Stimulated activated CD4-positive, alpha-beta T cell treated with anti-CD3 and anti-CD28 coated beads, Interleukin-2, amount 100 ng/mL, for 4 hours (primary cell): ENCODE data around the gene DNM3.
"Not testable (repeated sequence)": the region's sequence is repeated elsewhere in the genome, so short reads cannot be mapped to it uniquely, and the experiment has no call there.

Experiments
- DNase-seq: peaks from one replicate; pipeline ENCODE4 v3.0.0-alpha.2; 2020; ENCODE audit warnings: low read depth

DNM3 gene

GRCh38 chr1:172024944-172025738 is 183.8 kb downstream of the DNM3 start:
- DNase-seq, result not testable (repeated sequence)

DNA sequence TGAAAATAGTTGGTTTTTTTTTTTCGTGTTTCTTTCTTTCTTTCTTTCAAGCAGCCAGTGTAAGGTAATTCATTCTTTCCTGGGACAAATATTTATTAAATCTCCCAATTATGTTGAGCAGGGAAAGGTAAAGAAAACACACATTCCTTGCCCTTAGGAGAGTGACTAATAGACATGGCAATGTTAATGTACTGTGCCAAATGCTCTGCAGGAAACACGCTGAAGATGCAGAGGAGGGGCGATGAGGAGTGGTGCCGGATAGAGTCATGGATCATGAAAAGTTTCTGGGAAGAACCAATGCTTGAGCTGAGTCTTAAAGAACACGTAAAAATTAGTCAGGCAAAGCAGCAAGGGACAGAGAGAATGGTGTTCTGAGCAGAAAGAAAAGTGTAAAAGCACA is 199.2 kb downstream of the DNM3 start:
- no peak for DNase-seq

DNA sequence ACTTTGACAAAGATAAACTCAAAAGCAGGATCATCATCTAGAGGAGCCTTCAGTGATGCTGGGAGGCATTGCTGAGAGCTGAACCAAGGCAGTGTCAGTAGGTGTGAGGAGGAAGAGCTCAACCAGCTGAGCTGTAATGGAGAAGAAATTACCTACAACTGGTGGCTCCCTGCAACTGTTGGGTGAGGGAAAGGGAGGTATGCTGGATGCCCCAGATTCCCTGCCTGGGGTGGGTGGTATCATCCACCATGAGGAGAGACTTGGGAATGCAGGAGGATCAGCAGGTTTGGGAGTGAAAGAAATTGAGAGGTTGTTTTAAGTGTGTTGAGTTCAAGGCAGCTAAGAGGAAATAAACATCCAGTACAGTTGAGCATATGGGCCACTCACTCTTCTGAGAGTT is 199.8 kb downstream of the DNM3 start:
- DNase-seq, result no peak

- DNase-seq, result no peak
Observed at GRCh38 chr1:172041742-172042141, 200.4 kb downstream of the DNM3 start.

GRCh38 chr1:172043900-172044299 is 202.6 kb downstream of the DNM3 start:
- no peak for DNase-seq

- no peak for DNase-seq
Observed at GRCh38 chr1:172051898-172052297, 210.6 kb downstream of the DNM3 start.

- no peak for DNase-seq
Observed at GRCh38 chr1:172054172-172054571, 212.9 kb downstream of the DNM3 start.

- DNase-seq, result not testable (repeated sequence)
Observed at GRCh38 chr1:172055816-172056419, 214.6 kb downstream of the DNM3 start.

DNA sequence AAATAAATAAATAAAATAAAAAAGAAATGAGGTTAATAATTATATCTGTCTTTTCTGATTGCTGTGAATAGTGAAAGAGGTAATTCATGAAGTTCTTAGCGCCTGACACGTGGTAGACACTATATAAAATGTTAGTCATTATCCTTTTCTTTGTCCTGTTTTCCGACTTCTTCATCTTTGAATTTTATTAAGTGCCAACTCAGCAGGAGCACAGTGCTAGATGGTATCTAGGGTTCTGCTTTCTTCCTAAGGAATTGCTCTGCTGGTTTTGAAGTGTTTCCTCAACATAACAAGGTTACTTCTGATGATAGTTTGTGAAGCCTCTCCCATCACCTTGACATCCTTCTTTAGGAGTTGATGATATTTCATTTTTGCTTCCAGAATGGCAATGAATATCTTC is 227.0 kb downstream of the DNM3 start:
- no peak for DNase-seq

DNA sequence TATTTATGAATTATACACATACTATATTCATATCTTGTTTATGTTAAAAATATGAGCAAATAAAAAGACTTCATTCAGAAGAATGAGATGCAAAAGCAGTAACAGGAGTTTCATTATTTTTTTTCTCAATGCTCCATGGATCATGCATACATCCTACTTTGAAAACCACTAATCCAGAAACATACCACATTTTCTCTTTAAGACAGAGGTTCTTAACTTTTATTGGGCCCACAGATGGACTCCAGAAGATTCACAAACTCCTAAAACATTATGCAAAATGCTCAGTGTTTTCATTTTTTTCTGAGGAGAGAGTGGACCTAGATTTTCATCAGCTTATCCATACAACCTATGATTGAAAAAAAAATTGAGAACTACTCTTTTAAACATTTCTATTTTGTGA is 227.8 kb downstream of the DNM3 start:
- DNase-seq, result no peak

DNA sequence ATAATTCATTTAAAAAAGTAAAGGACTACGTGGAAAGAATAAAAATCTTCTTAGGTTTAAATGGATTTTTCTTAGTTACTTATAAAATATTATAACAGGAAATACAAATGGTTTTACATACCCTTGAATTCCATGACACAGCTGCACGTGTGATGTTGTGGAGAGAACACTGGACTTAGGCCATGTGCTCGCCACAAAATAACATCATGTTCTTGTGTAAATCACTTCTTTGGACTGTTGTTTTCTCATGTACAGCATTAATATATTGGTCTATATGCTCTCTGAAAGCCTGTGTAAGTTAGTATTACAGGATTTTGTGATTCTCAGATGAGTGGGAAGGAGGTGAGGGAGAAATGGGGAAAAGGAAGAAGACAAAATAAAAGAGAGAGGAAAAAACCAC is 228.2 kb downstream of the DNM3 start:
- no peak for DNase-seq

DNA sequence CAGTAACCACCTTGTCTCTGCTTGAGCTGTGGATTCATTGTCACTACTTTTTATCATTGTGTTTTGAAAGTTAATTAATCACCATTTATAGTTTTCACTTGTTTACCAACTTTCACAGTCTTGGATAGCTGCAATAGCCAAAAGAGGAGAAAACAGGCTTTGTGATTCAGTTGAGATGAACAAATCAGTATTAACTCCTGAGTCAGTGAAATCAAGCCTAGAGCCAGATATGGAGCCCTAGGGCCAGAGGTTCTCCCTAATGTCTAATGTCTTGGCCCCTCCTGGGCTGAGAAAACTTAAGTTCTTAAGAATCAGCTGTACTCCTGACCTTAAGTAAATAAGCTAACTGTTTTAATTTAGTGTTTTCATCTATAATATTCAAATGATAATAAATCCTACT is 228.8 kb downstream of the DNM3 start:
- no peak for DNase-seq

DNA sequence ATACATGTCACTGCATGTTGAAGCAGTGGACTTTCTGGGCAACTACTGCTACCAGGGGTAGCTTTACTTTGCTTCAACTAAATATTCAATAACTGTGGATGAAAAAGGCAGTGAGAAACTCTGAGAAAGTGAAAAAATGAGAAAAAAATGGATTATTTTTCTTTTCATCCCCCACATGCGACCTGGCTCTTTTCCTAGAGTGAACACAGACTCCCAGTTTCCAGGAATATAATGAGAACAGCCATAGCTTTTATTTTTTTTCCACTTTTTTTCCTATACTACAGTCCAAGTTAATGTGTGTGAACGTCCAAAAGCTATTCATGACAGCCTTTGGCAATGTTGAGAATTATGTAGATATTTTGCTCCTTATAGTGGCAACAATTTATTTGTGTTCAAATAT is 230.4 kb downstream of the DNM3 start:
- DNase-seq, result no peak

GRCh38 chr1:172079859-172080258 is 238.6 kb downstream of the DNM3 start:
- not testable (repeated sequence) for DNase-seq

- no peak for DNase-seq
Observed at GRCh38 chr1:172083191-172083590, 241.9 kb downstream of the DNM3 start.

DNA sequence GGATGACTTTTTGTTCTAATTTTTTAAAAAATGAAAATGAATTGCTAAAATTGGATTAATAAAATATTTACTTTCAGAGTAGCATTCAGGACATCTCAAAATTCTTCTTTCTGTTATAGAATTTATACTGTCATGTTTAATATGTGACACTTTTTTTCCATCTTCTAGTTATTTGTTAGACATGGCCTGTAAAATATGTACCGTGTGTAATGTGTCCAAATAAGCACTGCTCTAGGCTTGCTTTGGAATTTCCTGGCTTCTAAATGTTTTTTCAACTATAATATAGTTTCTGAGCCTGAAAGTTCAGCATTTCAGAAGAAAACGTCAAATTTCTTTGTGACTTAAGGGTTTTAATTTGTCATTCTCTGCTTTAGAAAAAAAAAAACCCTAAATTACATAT is 243.6 kb downstream of the DNM3 start:
- DNase-seq, result no peak

- no peak for DNase-seq
Observed at GRCh38 chr1:172085317-172085716, 244.0 kb downstream of the DNM3 start.

DNA sequence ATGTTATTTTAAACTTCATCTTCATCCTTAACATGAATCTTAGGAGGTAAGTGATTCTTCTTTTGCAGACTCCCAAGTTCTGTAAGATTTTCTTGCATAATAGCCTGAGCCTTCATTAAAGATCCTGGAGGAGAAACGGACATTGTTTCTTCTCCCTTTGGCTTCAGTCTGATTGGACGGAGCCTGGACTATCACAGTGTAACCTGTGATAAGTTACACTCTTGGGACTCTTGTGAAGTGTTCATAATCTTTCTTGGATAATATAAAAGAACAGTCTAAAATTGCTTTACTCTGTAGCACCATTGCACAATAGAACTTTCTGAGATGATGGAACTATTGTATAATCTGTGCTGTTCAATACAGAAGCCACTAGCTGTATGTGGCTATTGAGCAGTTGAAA is 244.8 kb downstream of the DNM3 start:
- no peak for DNase-seq

DNA sequence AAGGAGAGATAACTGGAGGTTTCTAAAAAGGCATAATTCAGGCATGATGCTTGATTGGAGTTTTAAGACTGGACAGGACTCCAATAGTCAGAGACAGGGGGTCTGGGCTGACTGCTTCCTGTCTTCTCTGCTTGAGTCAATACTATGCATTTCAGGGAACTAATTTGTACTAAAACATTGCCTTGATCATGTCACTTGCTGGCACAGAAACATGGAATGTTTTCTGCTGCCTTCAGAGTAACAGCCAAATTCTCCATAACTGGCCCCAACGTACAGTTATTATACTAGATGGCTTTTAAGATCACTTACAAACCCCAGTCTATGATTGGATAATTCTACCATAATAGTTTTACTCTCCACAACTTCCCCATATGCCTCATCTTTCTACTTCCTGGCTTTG is 247.0 kb downstream of the DNM3 start:
- DNase-seq, result no peak

DNA sequence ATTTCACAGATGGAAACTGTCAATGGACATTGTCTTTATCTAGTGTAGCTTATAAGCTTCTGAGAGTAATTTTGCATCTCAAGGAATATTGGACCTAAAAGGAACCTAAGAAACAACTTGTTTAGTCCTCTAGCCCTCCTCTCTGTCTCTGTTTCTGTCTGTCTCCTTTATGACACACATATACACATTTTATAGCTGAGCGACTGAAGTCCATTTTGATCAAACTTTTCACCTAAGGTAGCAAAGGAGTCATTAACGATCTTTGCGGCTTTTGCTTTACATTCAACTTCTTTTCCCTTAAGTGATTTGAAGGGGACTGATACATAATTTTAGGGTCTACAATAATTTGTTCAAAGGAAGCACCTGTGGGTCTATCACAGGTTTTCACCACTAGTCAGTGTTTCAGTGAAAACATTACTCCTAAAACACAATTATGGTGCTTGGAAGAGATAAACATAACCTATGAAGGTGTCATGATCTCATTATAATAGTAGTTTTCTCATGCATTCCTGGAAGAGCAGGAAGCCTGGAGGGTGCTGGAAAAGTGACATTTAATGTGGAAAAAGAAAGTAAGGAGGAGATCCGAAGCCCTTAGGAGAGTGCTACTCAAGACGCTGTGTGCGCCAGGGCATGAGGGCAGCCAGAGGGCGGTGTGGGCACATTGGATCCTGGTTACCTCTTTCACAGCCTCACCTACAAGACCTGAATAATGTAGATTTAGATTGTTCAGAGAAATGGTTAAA is 248.6 kb downstream of the DNM3 start:
- DNase-seq, result peak; percentile 47

DNA sequence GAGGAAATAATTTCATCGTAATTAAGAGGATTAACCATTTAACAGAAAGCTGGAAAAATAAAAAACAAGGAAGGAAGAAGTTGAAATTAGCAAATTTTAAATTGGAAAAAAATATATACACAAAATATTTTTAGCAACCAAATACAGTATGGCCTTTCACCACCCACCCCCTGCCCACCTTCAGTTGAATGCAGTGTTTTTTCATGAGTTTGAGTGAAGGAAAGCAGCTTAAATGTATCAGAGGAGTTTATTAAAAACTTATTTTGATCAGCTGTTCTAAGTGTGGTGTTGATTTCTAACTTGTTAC is 249.2 kb downstream of the DNM3 start:
- DNase-seq, result no peak

DNA sequence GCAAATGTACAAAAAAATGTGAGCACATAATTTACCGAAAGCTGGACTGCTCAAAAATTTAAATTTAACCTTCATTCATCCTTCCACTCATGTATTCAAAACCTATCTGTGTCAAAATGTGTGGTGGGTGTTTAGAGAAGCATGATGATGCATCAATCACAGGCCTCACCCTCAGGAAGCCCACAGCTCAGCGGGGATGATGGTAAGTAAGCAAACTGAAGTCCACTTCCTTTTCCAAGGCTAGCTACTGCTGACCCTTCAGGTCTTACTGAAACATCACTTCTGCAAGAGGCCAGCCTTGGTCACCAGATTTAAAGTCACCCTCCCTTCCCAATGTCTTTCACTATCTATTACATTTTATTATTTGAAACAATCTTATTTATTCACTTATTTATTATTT is 254.5 kb downstream of the DNM3 start:
- DNase-seq, result no peak

DNA sequence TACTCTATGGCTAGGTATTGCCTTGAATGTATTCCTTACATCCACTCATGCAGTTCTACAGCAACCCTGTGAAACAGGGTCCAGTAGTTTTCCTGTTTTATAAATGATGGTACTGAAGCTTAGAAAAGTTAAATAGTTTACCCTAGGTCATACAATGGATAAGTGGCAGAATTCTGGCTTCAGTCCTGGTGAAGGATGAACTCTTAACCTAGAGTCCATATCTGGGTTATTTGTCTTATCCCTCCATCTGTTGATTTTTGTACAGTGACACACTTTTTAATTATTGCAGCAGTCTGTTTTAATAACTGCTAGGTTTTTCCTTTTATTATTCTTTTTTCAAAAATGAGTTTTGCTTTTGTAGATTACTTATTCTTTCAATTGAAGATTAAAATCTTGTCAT is 263.9 kb downstream of the DNM3 start:
- DNase-seq, result no peak
